Liver (tissue), 3 donors: ENCODE results near the gene MYO10.

Source experiments
- CTCF ChIP-seq: fragments of 150-350 bp; IDR thresholded peaks from 2 replicates; pipeline ENCODE4 v1.5.1; 2017; ENCODE audit warnings: improper control_type of control experiment, low read depth, low read length; ENCODE audit not compliant: missing input control
- MAX ChIP-seq: IDR thresholded peaks from 2 replicates; pipeline ENCODE4 v1.6.1; 2016; ENCODE audit warnings: antibody characterized with exemption
- RXRA ChIP-seq, 2 donors: IDR thresholded peaks; 2 replicates each; pipeline ENCODE4 v1.6.1; 2017 to 2018; ENCODE audit warnings: antibody characterized with exemption in 2 of 2, mild to moderate bottlenecking in 1 of 2
- TF ChIP-seq, protein P1 (sequence below): IDR thresholded peaks from 2 replicates; pipeline ENCODE4 v1.6.1; 2016; ENCODE audit warnings: antibody characterized with exemption, mild to moderate bottlenecking
- donor health status: healthy.
- donor health status: healthy.

DNA sequence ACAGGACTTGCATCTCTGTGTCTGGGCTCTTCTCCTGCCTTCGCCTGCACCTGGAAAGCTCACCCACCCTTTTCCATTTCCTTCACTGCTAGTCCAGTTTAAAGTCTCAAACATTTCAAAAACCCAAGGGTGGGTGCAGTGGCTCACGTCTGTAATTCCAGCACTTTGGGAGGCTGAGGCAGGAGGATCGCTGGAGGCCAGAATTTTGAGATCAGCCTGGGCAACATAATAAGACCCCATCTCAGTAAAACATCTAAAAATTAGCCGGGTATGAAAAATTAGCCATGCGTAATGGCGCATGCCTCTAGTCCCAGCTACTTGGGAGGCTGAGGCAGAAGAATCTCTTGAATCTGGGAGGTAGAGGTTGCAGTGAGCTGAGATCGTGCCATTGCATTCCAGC, 179.4 kb downstream of the MYO10 start:
- TF ChIP-seq RXRA (IDR thresholded peaks at IDR 0.05) (no peak), CTCF (no peak), MAX (no peak)
- TF ChIP-seq, protein P1, sequence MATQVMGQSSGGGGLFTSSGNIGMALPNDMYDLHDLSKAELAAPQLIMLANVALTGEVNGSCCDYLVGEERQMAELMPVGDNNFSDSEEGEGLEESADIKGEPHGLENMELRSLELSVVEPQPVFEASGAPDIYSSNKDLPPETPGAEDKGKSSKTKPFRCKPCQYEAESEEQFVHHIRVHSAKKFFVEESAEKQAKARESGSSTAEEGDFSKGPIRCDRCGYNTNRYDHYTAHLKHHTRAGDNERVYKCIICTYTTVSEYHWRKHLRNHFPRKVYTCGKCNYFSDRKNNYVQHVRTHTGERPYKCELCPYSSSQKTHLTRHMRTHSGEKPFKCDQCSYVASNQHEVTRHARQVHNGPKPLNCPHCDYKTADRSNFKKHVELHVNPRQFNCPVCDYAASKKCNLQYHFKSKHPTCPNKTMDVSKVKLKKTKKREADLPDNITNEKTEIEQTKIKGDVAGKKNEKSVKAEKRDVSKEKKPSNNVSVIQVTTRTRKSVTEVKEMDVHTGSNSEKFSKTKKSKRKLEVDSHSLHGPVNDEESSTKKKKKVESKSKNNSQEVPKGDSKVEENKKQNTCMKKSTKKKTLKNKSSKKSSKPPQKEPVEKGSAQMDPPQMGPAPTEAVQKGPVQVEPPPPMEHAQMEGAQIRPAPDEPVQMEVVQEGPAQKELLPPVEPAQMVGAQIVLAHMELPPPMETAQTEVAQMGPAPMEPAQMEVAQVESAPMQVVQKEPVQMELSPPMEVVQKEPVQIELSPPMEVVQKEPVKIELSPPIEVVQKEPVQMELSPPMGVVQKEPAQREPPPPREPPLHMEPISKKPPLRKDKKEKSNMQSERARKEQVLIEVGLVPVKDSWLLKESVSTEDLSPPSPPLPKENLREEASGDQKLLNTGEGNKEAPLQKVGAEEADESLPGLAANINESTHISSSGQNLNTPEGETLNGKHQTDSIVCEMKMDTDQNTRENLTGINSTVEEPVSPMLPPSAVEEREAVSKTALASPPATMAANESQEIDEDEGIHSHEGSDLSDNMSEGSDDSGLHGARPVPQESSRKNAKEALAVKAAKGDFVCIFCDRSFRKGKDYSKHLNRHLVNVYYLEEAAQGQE: no peak
